GM11168 (cell line): Measurements from ENCODE around the gene AAK1.
"Not testable (repeated sequence)": the region's sequence is repeated elsewhere in the genome, so short reads cannot be mapped to it uniquely, and the experiment has no call there.

Source experiments
- in situ Hi-C: fragments of 300-500 bp; cut with MboI; formaldehyde crosslinking; loops from one replicate; pipeline ENCODE4 v1.12.0; 2022; ENCODE audit warnings: low sequenced_read_pairs; ENCODE audit not compliant: unreplicated experiment

Gene AAK1

GRCh38 chr2:69643602-69644505, at the start of gene AAK1:
Gene AAK1, minus strand, starts transcription at chr2:69643739. Its CDS starts 699 bp downstream, at chr2:69643040.
- in situ Hi-C loops = loop anchor here (5.0 to 10.0 kb wide), 2 partner anchors 47 to 71 kb away; no protein-coding TSS in a partner anchor

- in situ Hi-C loops = no loop called here
These were observed 48.9 kb upstream of the AAK1 start for GRCh38 chr2:69692424-69692823.

GRCh38 chr2:69689969-69690368, 46.4 kb upstream of the AAK1 start:
- in situ Hi-C loops = no loop called here

- in situ Hi-C loops = no loop called here
These were observed 45.9 kb upstream of the AAK1 start for GRCh38 chr2:69689466-69689865.

- in situ Hi-C loops = no loop called here
These were observed 44.6 kb upstream of the AAK1 start for GRCh38 chr2:69687971-69688611.

- in situ Hi-C loops = no loop called here
These were observed 43.3 kb upstream of the AAK1 start for GRCh38 chr2:69686813-69687212.

GRCh38 chr2:69685321-69686048, 41.9 kb upstream of the AAK1 start:
- in situ Hi-C loops = no loop called here

- in situ Hi-C loops = no loop called here
These were observed 39.8 kb upstream of the AAK1 start for GRCh38 chr2:69683170-69683971.

GRCh38 chr2:69682525-69682924, 39.0 kb upstream of the AAK1 start:
- in situ Hi-C loops = no loop called here

GRCh38 chr2:69680001-69680675, 36.6 kb upstream of the AAK1 start:
- in situ Hi-C loops = no loop called here

GRCh38 chr2:69677914-69678313, 34.4 kb upstream of the AAK1 start:
- in situ Hi-C loops = no loop called here

GRCh38 chr2:69676146-69676545, 32.6 kb upstream of the AAK1 start:
- in situ Hi-C loops = no loop called here

GRCh38 chr2:69674316-69674670, 30.8 kb upstream of the AAK1 start:
- in situ Hi-C loops = no loop called here

GRCh38 chr2:69673098-69673497, 29.6 kb upstream of the AAK1 start:
- in situ Hi-C loops = not testable (repeated sequence)

- in situ Hi-C loops = no loop called here
These were observed 26.1 kb upstream of the AAK1 start for GRCh38 chr2:69669666-69670065.

- in situ Hi-C loops = no loop called here
These were observed 25.1 kb upstream of the AAK1 start for GRCh38 chr2:69668598-69668997.

- in situ Hi-C loops = no loop called here
These were observed 24.4 kb upstream of the AAK1 start for GRCh38 chr2:69667805-69668382.

- in situ Hi-C loops = no loop called here
These were observed 21.6 kb upstream of the AAK1 start for GRCh38 chr2:69665152-69665551.

- in situ Hi-C loops = no loop called here
These were observed 20.3 kb upstream of the AAK1 start for GRCh38 chr2:69663860-69664259.
